GM23338 (cell line): ENCODE measurements around the gene R3HDM2. TPM values are rescaled to one million over a fixed set of nuclear protein-coding genes. Genes with fewer than 3 reads are reported as not detected.
A peak's percentile ranks its signal among the peaks of the same experiment; 100 is the strongest.

ENCODE experiments used
- ATAC-seq: fragments of 200-7000 bp; cut with Tn5 transposase; 3 replicates; pipeline ENCODE4 v1.9.1; 2020
- DNase-seq: peaks from one replicate; pipeline ENCODE4 v3.0.0-alpha.2; 2015; ENCODE audit warnings: low spot score
- H2AFZ ChIP-seq: fragments of 200-600 bp; sonication (generic); 2 replicates; pipeline ENCODE4 v1.8.0; 2016; ENCODE audit warnings: antibody characterized with exemption, mild to moderate bottlenecking, moderate library complexity
- H3F3A ChIP-seq: fragments of 200-600 bp; sonication (generic); replicated peaks from 2 replicates; pipeline ENCODE4 v1.8.0; 2017; ENCODE audit warnings: antibody characterized with exemption, mixed run types, low read depth
- H3K27ac ChIP-seq: fragments of 200-600 bp; sonication (generic); 2 replicates; pipeline ENCODE4 v1.6.1; 2016; ENCODE audit warnings: low read depth
- H3K27me3 ChIP-seq: fragments of 200-600 bp; sonication (generic); 2 replicates; pipeline ENCODE4 v1.8.0; 2016; ENCODE audit warnings: mild to moderate bottlenecking, mixed run types, moderate library complexity; ENCODE audit not compliant: insufficient read depth
- H3K36me3 ChIP-seq: fragments of 200-600 bp; sonication (generic); 2 replicates; pipeline ENCODE4 v1.8.0; 2016; ENCODE audit warnings: mild to moderate bottlenecking; ENCODE audit not compliant: insufficient read depth
- H3K4me1 ChIP-seq: fragments of 200-600 bp; sonication (generic); 2 replicates; pipeline ENCODE4 v1.8.0; 2016; ENCODE audit warnings: mild to moderate bottlenecking, moderate library complexity; ENCODE audit not compliant: insufficient read depth
- H3K4me2 ChIP-seq: fragments of 200-600 bp; sonication (generic); 2 replicates; pipeline ENCODE4 v1.7.1; 2017; ENCODE audit warnings: mixed run types
- H3K4me3 ChIP-seq: fragments of 200-600 bp; sonication (generic); 2 replicates; pipeline ENCODE4 v1.6.1; 2016; ENCODE audit warnings: mixed run types
- H3K79me2 ChIP-seq: fragments of 200-600 bp; sonication (generic); replicated peaks from 2 replicates; pipeline ENCODE4 v1.8.0; 2017; ENCODE audit warnings: mild to moderate bottlenecking; ENCODE audit not compliant: insufficient read depth
- H3K9me2 ChIP-seq: fragments of 200-600 bp; sonication (generic); 2 replicates; pipeline ENCODE4 v1.8.0; 2017; ENCODE audit not compliant: insufficient read depth
- H4K20me1 ChIP-seq: fragments of 200-600 bp; sonication (generic); replicated peaks from 2 replicates; pipeline ENCODE4 v1.8.0; 2017; ENCODE audit warnings: mild to moderate bottlenecking; ENCODE audit not compliant: insufficient read depth
- H3K27ac Mint-ChIP-seq: 2 replicates; pipeline ENCODE4 v1.8.0; 2020; ENCODE audit warnings: inconsistent platforms, mild to moderate bottlenecking, moderate library complexity, mixed read lengths
- H3K27me3 Mint-ChIP-seq: 3 replicates; pipeline ENCODE4 v1.8.0; 2022; ENCODE audit warnings: low read depth, mild to moderate bottlenecking, moderate library complexity, mixed read lengths, inconsistent platforms; ENCODE audit not compliant: insufficient read depth, poor library complexity
- H3K36me3 Mint-ChIP-seq: 3 replicates; pipeline ENCODE4 v1.8.0; 2021; ENCODE audit warnings: low read depth, mild to moderate bottlenecking, inconsistent platforms, moderate library complexity, mixed read lengths
- H3K4me1 Mint-ChIP-seq: 3 replicates; pipeline ENCODE4 v1.8.0; 2020; ENCODE audit warnings: mild to moderate bottlenecking, inconsistent platforms, mixed read lengths
- H3K4me3 Mint-ChIP-seq: 3 replicates; pipeline ENCODE4 v1.8.0; 2021; ENCODE audit warnings: moderate library complexity, mild to moderate bottlenecking, inconsistent platforms, mixed read lengths
- H3K9me3 Mint-ChIP-seq: 3 replicates; pipeline ENCODE4 v1.8.0; 2020; ENCODE audit warnings: moderate library complexity, mild to moderate bottlenecking, inconsistent platforms, mixed read lengths
- CREB1 ChIP-seq: fragments of 250-450 bp; sonication (Bioruptor Pico); IDR thresholded peaks from 2 replicates; pipeline ENCODE4 v1.5.0; 2020; ENCODE audit warnings: low read depth, mild to moderate bottlenecking, moderate library complexity
- EZH2phosphoT487 ChIP-seq: fragments of 200-600 bp; sonication (generic); IDR thresholded peaks from one replicate; pipeline ENCODE4 v1.8.1; 2018; ENCODE audit warnings: antibody characterized with exemption; ENCODE audit not compliant: unreplicated experiment
- POLR2AphosphoS5 ChIP-seq: IDR thresholded peaks from 2 replicates; pipeline ENCODE4 v1.6.1; 2016; ENCODE audit warnings: antibody characterized with exemption, low read depth
- STAT1 ChIP-seq: IDR thresholded peaks from one replicate; pipeline ENCODE4 v1.6.1; 2016; ENCODE audit warnings: antibody characterized with exemption; ENCODE audit not compliant: unreplicated experiment
- ZNF462 ChIP-seq: fragments of 250-450 bp; sonication (Bioruptor Pico); IDR thresholded peaks from 2 replicates; pipeline ENCODE4 v1.5.0; 2020; ENCODE audit warnings: mild to moderate bottlenecking, moderate library complexity
- polyA plus RNA-seq: library from polyadenylated mRNA; unstranded; fragments of >200 nt; fragmentation: Nextera tagmentation; extraction: Ambion mirVana; gene quantifications from 2 replicates; pipeline ENCODE4 v1.2.1, GENCODE V29; 2016
- total RNA-seq: library from RNA; depleted of rRNA; stranded (reverse); fragments of >200 nt; shearing (Covaris generic); gene quantifications from 2 replicates; pipeline ENCODE4 v1.2.3, GENCODE V29; 2014
- TF ChIP-seq, protein P1 (sequence below): IDR thresholded peaks from 2 replicates; pipeline ENCODE4 v1.6.1; 2016; ENCODE audit warnings: antibody characterized with exemption

Gene R3HDM2
- total and polyA plus RNA-seq, 2 experiments from 2014 or later: 9.6 to 19.6 TPM

GRCh38 chr12:57418255-57418654 lies 12.6 kb downstream of the R3HDM2 start (continued):
- TF ChIP-seq ZNF462 (CRISPR knock-in tag): no peak

DNA sequence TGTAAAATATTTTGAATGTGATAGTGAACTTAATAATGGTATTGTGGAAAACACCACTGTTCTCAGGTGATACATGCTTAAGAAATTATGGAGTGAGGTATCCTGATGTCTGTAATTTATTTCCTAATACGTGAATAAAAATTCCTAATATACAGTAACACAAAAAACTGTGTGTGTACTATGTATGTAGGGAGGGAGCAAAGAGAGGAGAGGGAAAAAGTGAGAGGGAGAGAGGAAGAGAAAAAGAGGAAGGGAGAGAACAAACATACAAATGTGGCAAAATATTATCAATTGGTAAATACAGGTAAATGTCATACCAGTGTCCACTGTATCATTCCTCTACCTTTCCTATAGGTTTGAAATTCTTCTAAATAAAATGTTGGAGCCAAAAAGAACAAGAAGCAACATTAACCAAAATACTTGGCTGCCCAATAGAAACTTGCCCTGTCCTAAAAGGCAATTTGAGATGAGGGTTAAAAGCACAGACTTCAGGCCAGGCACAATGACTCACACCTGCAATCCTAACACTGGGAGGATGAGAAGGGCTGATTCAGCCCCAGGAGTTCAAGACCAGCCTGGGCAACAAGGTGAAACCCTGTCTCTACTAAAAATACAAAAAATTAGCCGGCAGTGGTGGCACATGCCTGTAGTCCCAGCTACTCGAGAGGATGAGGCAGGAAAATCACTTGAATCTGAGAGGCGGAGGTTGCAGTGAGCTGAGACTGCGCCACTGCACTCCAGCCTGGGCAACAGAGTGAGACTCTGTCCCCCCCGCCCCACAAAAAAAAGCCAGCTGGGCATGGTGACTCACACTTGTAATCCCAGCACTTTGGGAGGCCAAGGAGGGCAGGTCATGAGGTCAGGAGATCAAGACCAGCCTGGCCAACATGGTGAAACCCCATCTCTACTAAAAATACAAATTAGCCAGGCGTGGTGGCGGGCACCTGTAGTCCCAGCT lies 14.5 kb downstream of the R3HDM2 start:
- H3K4me1 Mint-ChIP-seq: peaks cover 14% of the 10 kb centered on the region
- Histone ChIP-seq H3K4me3 (no peak overlapping the region), H3K79me2 (peaks cover 12% of the 10 kb centered on the region), H3K4me1 (peaks cover 8% of the 10 kb centered on the region; the same call in 1 of the 2 replicates), H3K36me3 (no peaks in the 10 kb centered on the region), H3K27ac (peak overlapping the region; percentile 8; the same call in 1 of the 2 replicates), H3K4me2 (no peak overlapping the region), H4K20me1 (peaks cover 13% of the 10 kb centered on the region), H2AFZ (no peak overlapping the region), H3K27me3 (no peaks in the 10 kb centered on the region), H3F3A (no peaks in the 10 kb centered on the region), H3K9me2 (no peaks in the 10 kb centered on the region)
- H3K27me3 Mint-ChIP-seq: peaks cover 2% of the 10 kb centered on the region
- no peaks in the 10 kb centered on the region for H3K9me3 Mint-ChIP-seq
- no peak overlapping the region; the same call in 1 of the 2 replicates for H3K27ac Mint-ChIP-seq
- H3K4me3 Mint-ChIP-seq: no peak overlapping the region
- H3K36me3 Mint-ChIP-seq: no peaks in the 10 kb centered on the region
- DNase-seq (no peak), ATAC-seq (peak; percentile 33; the same call in 2 of the 3 replicates)
- TF ChIP-seq CREB1 (CRISPR knock-in tag): no peak
- no peak for TF ChIP-seq STAT1
- TF ChIP-seq, protein P1, sequence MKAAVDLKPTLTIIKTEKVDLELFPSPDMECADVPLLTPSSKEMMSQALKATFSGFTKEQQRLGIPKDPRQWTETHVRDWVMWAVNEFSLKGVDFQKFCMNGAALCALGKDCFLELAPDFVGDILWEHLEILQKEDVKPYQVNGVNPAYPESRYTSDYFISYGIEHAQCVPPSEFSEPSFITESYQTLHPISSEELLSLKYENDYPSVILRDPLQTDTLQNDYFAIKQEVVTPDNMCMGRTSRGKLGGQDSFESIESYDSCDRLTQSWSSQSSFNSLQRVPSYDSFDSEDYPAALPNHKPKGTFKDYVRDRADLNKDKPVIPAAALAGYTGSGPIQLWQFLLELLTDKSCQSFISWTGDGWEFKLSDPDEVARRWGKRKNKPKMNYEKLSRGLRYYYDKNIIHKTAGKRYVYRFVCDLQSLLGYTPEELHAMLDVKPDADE: no peak
- TF ChIP-seq POLR2AphosphoS5: no peak
- no peak for TF ChIP-seq EZH2phosphoT487
- no peak for TF ChIP-seq ZNF462 (CRISPR knock-in tag)
